Measurements from ENCODE around the gene EML4.
"Not testable (repeated sequence)": the region's sequence is repeated elsewhere in the genome, so short reads cannot be mapped to it uniquely, and the experiment has no call there.

The EML4 gene

GRCh38 chr2:42132966-42133641, 36.0 kb upstream of the EML4 start:
- Mint-ChIP-seq H3K4me3 (peak overlapping the region; percentile 78), H3K27me3 (ENCODE audit: low read depth) (no peaks in the 10 kb centered on the region), H3K36me3 (ENCODE audit: low read depth) (no peaks in the 10 kb centered on the region), H3K9me3 (no peaks in the 10 kb centered on the region), H3K27ac (peak overlapping the region; percentile 97), H3K4me1 (ENCODE audit: low read depth) (peaks cover 78% of the 10 kb centered on the region)
- peak; percentile 92 for DNase-seq (ENCODE audit: low spot score)

GRCh38 chr2:42133771-42134195, 35.4 kb upstream of the EML4 start:
- no peaks in the 10 kb centered on the region for H3K27me3 Mint-ChIP-seq (ENCODE audit: low read depth)
- H3K9me3 Mint-ChIP-seq = no peaks in the 10 kb centered on the region
- peak overlapping the region; percentile 78 for H3K4me3 Mint-ChIP-seq
- peaks cover 76% of the 10 kb centered on the region for H3K4me1 Mint-ChIP-seq (ENCODE audit: low read depth)
- H3K27ac Mint-ChIP-seq = peak overlapping the region; percentile 97
- DNase-seq (ENCODE audit: low spot score) = no peak
- H3K36me3 Mint-ChIP-seq (ENCODE audit: low read depth) = peaks cover under 1% of the 10 kb centered on the region

GRCh38 chr2:42134401-42134932, 34.7 kb upstream of the EML4 start:
- H3K27ac Mint-ChIP-seq; H3K36me3 Mint-ChIP-seq (ENCODE audit: low read depth); DNase-seq (ENCODE audit: low spot score); H3K4me3 Mint-ChIP-seq; H3K27me3 Mint-ChIP-seq (ENCODE audit: low read depth); H3K9me3 Mint-ChIP-seq: not testable (repeated sequence)
- peaks cover 73% of the 10 kb centered on the region for H3K4me1 Mint-ChIP-seq (ENCODE audit: low read depth)

GRCh38 chr2:42135381-42136312, 33.5 kb upstream of the EML4 start:
- H3K4me3 Mint-ChIP-seq = peak overlapping the region; percentile 52

GRCh38 chr2:42136782-42137124, 32.4 kb upstream of the EML4 start:
- no peaks in the 10 kb centered on the region for H3K27me3 Mint-ChIP-seq (ENCODE audit: low read depth)
- peaks cover 2% of the 10 kb centered on the region for H3K36me3 Mint-ChIP-seq (ENCODE audit: low read depth)
- no peak overlapping the region for H3K27ac Mint-ChIP-seq
- H3K4me3 Mint-ChIP-seq = no peak overlapping the region
- no peaks in the 10 kb centered on the region for H3K9me3 Mint-ChIP-seq
- H3K4me1 Mint-ChIP-seq (ENCODE audit: low read depth) = peaks cover 67% of the 10 kb centered on the region
- DNase-seq (ENCODE audit: low spot score) = no peak

More at GRCh38 chr2:42135381-42136312, 33.5 kb upstream of the EML4 start:
- Mint-ChIP-seq H3K4me1 (ENCODE audit: low read depth) (peaks cover 64% of the 10 kb centered on the region), H3K36me3 (ENCODE audit: low read depth) (peaks cover 2% of the 10 kb centered on the region), H3K9me3 (no peaks in the 10 kb centered on the region), H3K27ac (peak overlapping the region; percentile 91), H3K27me3 (ENCODE audit: low read depth) (no peaks in the 10 kb centered on the region)
- no peak for DNase-seq (ENCODE audit: low spot score)

GRCh38 chr2:42137125-42137841, 31.9 kb upstream of the EML4 start:
- peaks cover 67% of the 10 kb centered on the region for H3K4me1 Mint-ChIP-seq (ENCODE audit: low read depth)
- H3K27me3 Mint-ChIP-seq (ENCODE audit: low read depth) = no peaks in the 10 kb centered on the region
- no peak for DNase-seq (ENCODE audit: low spot score)
- no peaks in the 10 kb centered on the region for H3K9me3 Mint-ChIP-seq
- H3K27ac Mint-ChIP-seq = no peak overlapping the region
- H3K36me3 Mint-ChIP-seq (ENCODE audit: low read depth) = peaks cover 2% of the 10 kb centered on the region
- H3K4me3 Mint-ChIP-seq = no peak overlapping the region

GRCh38 chr2:42138163-42139015, 30.8 kb upstream of the EML4 start:
- Mint-ChIP-seq H3K27ac (no peak overlapping the region), H3K4me1 (ENCODE audit: low read depth) (peaks cover 60% of the 10 kb centered on the region), H3K4me3 (no peak overlapping the region), H3K36me3 (ENCODE audit: low read depth) (peaks cover 2% of the 10 kb centered on the region), H3K9me3 (no peaks in the 10 kb centered on the region), H3K27me3 (ENCODE audit: low read depth) (no peaks in the 10 kb centered on the region)
- no peak for DNase-seq (ENCODE audit: low spot score)

GRCh38 chr2:42139101-42139500, 30.1 kb upstream of the EML4 start:
- Mint-ChIP-seq H3K9me3 (no peaks in the 10 kb centered on the region), H3K4me1 (ENCODE audit: low read depth) (peaks cover 58% of the 10 kb centered on the region)
- DNase-seq (ENCODE audit: low spot score) = no peak

GRCh38 chr2:42140496-42140895, 28.7 kb upstream of the EML4 start:
- Mint-ChIP-seq H3K9me3 (no peaks in the 10 kb centered on the region), H3K4me3 (no peak overlapping the region), H3K27me3 (ENCODE audit: low read depth) (no peaks in the 10 kb centered on the region), H3K4me1 (ENCODE audit: low read depth) (peaks cover 49% of the 10 kb centered on the region), H3K36me3 (ENCODE audit: low read depth) (peaks cover 2% of the 10 kb centered on the region), H3K27ac (no peak overlapping the region)
- no peak for DNase-seq (ENCODE audit: low spot score)

More at GRCh38 chr2:42139101-42139500, 30.1 kb upstream of the EML4 start:
- Mint-ChIP-seq H3K4me3 (no peak overlapping the region), H3K27ac (no peak overlapping the region), H3K27me3 (ENCODE audit: low read depth) (no peaks in the 10 kb centered on the region), H3K36me3 (ENCODE audit: low read depth) (peaks cover 2% of the 10 kb centered on the region)

- no peaks in the 10 kb centered on the region for H3K9me3 Mint-ChIP-seq
- no peaks in the 10 kb centered on the region for H3K27me3 Mint-ChIP-seq (ENCODE audit: low read depth)
- peak overlapping the region; percentile 57 for H3K4me3 Mint-ChIP-seq
- peak overlapping the region; percentile 58 for H3K27ac Mint-ChIP-seq
- peaks cover 2% of the 10 kb centered on the region for H3K36me3 Mint-ChIP-seq (ENCODE audit: low read depth)
- H3K4me1 Mint-ChIP-seq (ENCODE audit: low read depth) = peaks cover 37% of the 10 kb centered on the region
- no peak for DNase-seq (ENCODE audit: low spot score)
Measured at GRCh38 chr2:42141687-42142546, 27.2 kb upstream of the EML4 start.

GRCh38 chr2:42142547-42143184, 26.5 kb upstream of the EML4 start:
- Mint-ChIP-seq H3K27me3 (ENCODE audit: low read depth) (no peaks in the 10 kb centered on the region), H3K4me1 (ENCODE audit: low read depth) (peaks cover 30% of the 10 kb centered on the region), H3K27ac (no peak overlapping the region), H3K36me3 (ENCODE audit: low read depth) (peaks cover 2% of the 10 kb centered on the region), H3K4me3 (no peak overlapping the region), H3K9me3 (no peaks in the 10 kb centered on the region)
- no peak for DNase-seq (ENCODE audit: low spot score)

- Mint-ChIP-seq H3K36me3 (ENCODE audit: low read depth) (no peaks in the 10 kb centered on the region), H3K27ac (peak overlapping the region; percentile 11), H3K4me1 (ENCODE audit: low read depth) (peaks cover 11% of the 10 kb centered on the region), H3K4me3 (no peak overlapping the region), H3K9me3 (peaks cover 5% of the 10 kb centered on the region), H3K27me3 (ENCODE audit: low read depth) (peaks cover 2% of the 10 kb centered on the region)
- DNase-seq (ENCODE audit: low spot score) = no peak
Measured at GRCh38 chr2:42147641-42148274, 21.4 kb upstream of the EML4 start.

Data from T-helper 2 cell treated with Interferon-gamma antibody and Interleukin-4, amounts not matched to agents 5 μg/mL and 100 μg/mL, for 36 hours (primary cell).